Measurements from ENCODE around the gene UQCC5.

DNA sequence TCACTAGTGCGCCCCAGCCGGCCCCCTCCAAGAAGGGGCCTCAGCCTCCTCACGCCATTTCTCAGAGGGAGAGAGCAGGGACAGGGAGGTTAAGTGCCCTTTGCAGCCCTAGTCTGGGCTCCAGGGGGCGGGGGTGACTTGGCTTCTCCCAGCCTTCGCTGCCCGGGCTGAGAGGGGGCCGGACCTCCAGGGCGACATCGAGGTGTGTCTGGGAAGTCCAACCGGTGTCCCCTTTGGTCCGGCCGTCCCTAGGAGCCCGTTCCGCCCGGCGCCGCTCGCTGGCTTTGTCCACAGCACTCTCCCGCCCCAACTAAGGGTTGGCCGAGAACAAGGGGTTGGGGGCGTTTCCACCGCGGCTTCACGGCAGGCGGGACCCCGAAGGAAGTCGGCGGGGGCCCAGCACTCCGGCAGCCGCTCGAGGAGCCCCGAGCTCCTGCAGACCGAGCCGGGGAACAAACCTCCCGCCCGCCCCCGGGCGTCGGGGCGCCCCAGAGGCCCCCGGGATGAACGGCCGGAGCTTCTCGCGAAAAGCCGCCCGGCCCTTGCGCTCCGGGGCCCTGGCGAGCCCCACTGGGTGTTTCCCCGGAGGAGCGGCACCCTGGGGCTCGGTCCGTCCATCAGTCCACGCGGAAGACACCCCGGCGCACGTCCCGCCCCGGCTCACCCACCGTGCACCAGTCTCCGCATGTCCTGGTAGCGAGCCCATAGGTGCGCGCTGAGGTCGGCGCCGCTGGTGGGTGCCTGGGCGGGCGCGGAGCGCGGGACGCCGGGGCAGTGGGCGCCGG, 3.4 kb upstream of the UQCC5 start:
- TF ChIP-seq, protein P1, sequence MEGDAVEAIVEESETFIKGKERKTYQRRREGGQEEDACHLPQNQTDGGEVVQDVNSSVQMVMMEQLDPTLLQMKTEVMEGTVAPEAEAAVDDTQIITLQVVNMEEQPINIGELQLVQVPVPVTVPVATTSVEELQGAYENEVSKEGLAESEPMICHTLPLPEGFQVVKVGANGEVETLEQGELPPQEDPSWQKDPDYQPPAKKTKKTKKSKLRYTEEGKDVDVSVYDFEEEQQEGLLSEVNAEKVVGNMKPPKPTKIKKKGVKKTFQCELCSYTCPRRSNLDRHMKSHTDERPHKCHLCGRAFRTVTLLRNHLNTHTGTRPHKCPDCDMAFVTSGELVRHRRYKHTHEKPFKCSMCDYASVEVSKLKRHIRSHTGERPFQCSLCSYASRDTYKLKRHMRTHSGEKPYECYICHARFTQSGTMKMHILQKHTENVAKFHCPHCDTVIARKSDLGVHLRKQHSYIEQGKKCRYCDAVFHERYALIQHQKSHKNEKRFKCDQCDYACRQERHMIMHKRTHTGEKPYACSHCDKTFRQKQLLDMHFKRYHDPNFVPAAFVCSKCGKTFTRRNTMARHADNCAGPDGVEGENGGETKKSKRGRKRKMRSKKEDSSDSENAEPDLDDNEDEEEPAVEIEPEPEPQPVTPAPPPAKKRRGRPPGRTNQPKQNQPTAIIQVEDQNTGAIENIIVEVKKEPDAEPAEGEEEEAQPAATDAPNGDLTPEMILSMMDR (IDR thresholded peaks at IDR 0.05; ENCODE audit: extremely low read depth in 1 of 2, insufficient read depth in 1 of 2, low read depth in 1 of 2, low read length in 2 of 2), result no peak
- peak; percentile 2 for TF ChIP-seq POLR2A (IDR thresholded peaks at IDR 0.05; ENCODE audit: low read depth, low read length)
- no peak for TF ChIP-seq POLR2AphosphoS5 (IDR thresholded peaks at IDR 0.05; ENCODE audit: insufficient read depth, low read depth, low read length)
- TF ChIP-seq JUN (IDR thresholded peaks at IDR 0.05; ENCODE audit: borderline replicate concordance, insufficient read depth, insufficient read length, low read depth), result no peak
- TF ChIP-seq GATA2 (IDR thresholded peaks at IDR 0.05; ENCODE audit: insufficient read depth, insufficient read length, low read depth, low read length), result no peak
- TF ChIP-seq EZH2 (IDR thresholded peaks at IDR 0.05; ENCODE audit: borderline replicate concordance, low read depth, low read length, severe bottlenecking), result no peak
- no peak for TF ChIP-seq FOS (IDR thresholded peaks at IDR 0.05; ENCODE audit: borderline replicate concordance, insufficient read depth, low read length)
